ENCODE measurements around the gene TXNRD2.

TXNRD2 gene

DNA sequence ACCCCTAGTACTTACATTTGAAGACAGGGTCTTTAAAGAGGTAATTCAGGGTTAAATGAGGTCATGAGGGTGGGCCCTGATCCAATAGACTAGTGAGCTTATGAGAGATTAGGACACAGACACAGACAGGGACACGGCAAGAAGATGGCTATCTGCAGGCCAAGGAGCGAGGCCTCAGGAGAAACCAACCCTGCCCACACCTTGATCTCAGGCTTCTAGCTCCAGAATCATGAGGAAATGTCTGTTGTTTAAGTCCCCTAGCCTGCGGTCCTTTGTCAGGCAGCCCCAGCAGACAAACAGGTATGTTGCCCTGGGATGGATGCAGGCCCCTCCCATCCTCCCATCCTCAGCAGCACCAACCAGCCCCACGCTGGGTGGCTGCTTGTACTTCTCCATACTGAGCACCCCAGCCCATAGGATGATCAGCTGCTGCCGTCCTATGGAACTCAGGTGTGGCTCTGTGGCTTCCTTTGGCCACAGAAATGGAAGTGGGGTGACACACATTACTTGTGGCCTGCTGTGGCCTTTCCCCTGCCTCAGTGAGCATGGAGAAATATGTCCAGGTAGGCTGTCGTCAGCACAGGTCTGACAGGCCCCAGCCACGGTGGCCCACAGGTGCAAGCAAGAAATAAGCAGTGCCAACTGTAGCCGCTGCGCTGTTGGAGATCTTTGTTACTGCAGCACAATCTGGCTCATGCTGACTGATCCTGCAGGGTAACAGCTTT is 94.8 kb downstream of the TXNRD2 start:
- no peak for TF ChIP-seq CEBPB (IDR thresholded peaks at IDR 0.05)
- TF ChIP-seq EP300 (IDR thresholded peaks at IDR 0.05; ENCODE audit: borderline replicate concordance) = no peak
- TF ChIP-seq, protein P1, sequence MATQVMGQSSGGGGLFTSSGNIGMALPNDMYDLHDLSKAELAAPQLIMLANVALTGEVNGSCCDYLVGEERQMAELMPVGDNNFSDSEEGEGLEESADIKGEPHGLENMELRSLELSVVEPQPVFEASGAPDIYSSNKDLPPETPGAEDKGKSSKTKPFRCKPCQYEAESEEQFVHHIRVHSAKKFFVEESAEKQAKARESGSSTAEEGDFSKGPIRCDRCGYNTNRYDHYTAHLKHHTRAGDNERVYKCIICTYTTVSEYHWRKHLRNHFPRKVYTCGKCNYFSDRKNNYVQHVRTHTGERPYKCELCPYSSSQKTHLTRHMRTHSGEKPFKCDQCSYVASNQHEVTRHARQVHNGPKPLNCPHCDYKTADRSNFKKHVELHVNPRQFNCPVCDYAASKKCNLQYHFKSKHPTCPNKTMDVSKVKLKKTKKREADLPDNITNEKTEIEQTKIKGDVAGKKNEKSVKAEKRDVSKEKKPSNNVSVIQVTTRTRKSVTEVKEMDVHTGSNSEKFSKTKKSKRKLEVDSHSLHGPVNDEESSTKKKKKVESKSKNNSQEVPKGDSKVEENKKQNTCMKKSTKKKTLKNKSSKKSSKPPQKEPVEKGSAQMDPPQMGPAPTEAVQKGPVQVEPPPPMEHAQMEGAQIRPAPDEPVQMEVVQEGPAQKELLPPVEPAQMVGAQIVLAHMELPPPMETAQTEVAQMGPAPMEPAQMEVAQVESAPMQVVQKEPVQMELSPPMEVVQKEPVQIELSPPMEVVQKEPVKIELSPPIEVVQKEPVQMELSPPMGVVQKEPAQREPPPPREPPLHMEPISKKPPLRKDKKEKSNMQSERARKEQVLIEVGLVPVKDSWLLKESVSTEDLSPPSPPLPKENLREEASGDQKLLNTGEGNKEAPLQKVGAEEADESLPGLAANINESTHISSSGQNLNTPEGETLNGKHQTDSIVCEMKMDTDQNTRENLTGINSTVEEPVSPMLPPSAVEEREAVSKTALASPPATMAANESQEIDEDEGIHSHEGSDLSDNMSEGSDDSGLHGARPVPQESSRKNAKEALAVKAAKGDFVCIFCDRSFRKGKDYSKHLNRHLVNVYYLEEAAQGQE (IDR thresholded peaks at IDR 0.05; ENCODE audit: low read depth) = no peak
- no peak for TF ChIP-seq RAD21 (IDR thresholded peaks at IDR 0.05; ENCODE audit: low read depth)
- TF ChIP-seq TCF12 (IDR thresholded peaks at IDR 0.05; ENCODE audit: low read depth) = no peak
- TF ChIP-seq, protein P2, sequence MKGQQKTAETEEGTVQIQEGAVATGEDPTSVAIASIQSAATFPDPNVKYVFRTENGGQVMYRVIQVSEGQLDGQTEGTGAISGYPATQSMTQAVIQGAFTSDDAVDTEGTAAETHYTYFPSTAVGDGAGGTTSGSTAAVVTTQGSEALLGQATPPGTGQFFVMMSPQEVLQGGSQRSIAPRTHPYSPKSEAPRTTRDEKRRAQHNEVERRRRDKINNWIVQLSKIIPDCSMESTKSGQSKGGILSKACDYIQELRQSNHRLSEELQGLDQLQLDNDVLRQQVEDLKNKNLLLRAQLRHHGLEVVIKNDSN (IDR thresholded peaks at IDR 0.05) = no peak
- no peak for TF ChIP-seq NFIC (IDR thresholded peaks at IDR 0.05)
- TF ChIP-seq ZBTB7A (IDR thresholded peaks at IDR 0.05; ENCODE audit: low read depth) = no peak
- no peak for TF ChIP-seq YY1 (IDR thresholded peaks at IDR 0.05; ENCODE audit: low read depth)
- TF ChIP-seq TEAD4 (IDR thresholded peaks at IDR 0.05) = no peak
- TF ChIP-seq TAF1 (IDR thresholded peaks at IDR 0.05; ENCODE audit: low read depth) = no peak
- no peak for TF ChIP-seq EGR1 (IDR thresholded peaks at IDR 0.05)
- no peak for TF ChIP-seq FOXM1 (IDR thresholded peaks at IDR 0.05; ENCODE audit: borderline replicate concordance, low read depth)
- TF ChIP-seq, protein P3, sequence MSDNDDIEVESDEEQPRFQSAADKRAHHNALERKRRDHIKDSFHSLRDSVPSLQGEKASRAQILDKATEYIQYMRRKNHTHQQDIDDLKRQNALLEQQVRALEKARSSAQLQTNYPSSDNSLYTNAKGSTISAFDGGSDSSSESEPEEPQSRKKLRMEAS (IDR thresholded peaks at IDR 0.05) = no peak
- no peak for TF ChIP-seq CREB1 (IDR thresholded peaks at IDR 0.05; ENCODE audit: low read depth)

DNA sequence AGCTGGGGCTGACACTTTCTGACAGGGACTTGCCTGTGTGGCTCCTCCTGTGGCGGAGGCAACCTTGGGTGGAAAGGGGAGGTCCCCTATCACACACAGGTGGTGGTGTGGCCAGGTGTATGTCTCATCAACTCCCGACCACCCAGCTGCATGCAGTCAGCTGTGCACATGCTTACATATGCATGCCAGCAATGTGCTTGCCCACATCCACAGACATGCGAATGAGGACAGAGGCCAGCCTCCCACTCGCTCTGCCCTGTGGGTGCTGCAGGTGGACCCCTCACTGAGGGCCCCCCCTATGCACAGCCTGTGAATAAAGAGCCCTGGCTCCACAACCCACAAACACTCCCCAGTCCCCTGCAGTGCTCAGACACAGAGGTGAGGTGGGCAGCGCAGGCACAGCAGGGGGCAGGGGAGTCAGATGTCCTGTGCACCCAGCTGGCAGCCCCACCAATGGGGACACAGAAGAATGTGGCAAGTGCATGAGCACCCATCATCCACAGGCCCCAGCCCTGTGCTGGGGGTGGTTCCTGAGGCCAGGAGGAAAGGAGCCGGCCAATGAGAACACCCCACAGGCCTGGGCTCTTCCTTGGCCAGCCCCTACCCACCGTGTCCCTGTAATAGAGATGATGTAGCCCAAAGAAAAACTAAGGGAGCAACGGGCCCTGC is 96.4 kb downstream of the TXNRD2 start:
- TF ChIP-seq EP300 (IDR thresholded peaks at IDR 0.05; ENCODE audit: borderline replicate concordance) = no peak
- no peak for TF ChIP-seq TCF12 (IDR thresholded peaks at IDR 0.05; ENCODE audit: low read depth)
- no peak for TF ChIP-seq YY1 (IDR thresholded peaks at IDR 0.05; ENCODE audit: low read depth)
- no peak for TF ChIP-seq NFIC (IDR thresholded peaks at IDR 0.05)
- TF ChIP-seq, protein P1 (IDR thresholded peaks at IDR 0.05; ENCODE audit: low read depth) = no peak
- TF ChIP-seq, protein P3 (IDR thresholded peaks at IDR 0.05) = no peak
- TF ChIP-seq RAD21 (IDR thresholded peaks at IDR 0.05; ENCODE audit: low read depth) = no peak
- no peak for TF ChIP-seq FOXM1 (IDR thresholded peaks at IDR 0.05; ENCODE audit: borderline replicate concordance, low read depth)
- TF ChIP-seq CEBPB (IDR thresholded peaks at IDR 0.05) = no peak
- TF ChIP-seq ZBTB7A (IDR thresholded peaks at IDR 0.05; ENCODE audit: low read depth) = no peak; the same call in 1 of the 2 replicates
- no peak for TF ChIP-seq EGR1 (IDR thresholded peaks at IDR 0.05)
- TF ChIP-seq, protein P2 (IDR thresholded peaks at IDR 0.05) = no peak
- TF ChIP-seq CREB1 (IDR thresholded peaks at IDR 0.05; ENCODE audit: low read depth) = no peak
- no peak for TF ChIP-seq TEAD4 (IDR thresholded peaks at IDR 0.05)
- TF ChIP-seq TAF1 (IDR thresholded peaks at IDR 0.05; ENCODE audit: low read depth) = no peak

DNA sequence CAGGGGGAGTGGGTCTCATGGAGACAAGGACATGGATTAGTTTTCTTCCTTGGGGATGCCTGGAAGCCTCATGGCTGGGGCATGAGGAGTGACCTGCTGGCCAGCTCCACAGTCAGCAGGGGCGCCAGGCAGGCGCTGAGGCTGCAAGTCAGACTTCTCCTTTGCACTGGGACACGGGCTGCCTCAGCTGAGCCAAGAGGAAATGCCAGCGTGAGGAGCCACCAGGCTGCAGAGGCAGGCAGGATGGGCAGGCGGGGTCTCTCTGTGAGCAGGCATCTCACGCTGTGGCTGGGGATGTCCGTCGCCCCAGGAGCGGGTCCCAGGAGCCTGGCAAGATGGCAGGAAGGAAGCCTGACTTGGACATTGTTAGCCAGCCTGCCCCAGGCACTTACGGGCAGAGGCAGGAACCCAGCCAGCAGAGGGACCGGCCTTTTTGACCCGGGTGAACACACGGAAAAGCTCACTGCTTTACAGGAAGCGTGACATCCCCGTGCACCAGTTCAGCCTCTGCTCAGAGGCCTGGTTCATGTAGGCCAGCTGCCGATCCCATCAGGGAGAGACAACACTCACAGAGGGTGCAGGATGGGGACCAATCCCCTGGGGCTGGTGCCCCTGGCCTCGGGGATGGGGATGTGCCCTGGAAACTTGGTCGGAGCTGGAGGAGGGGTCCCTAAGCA is 97.1 kb downstream of the TXNRD2 start:
- TF ChIP-seq, protein P2 (IDR thresholded peaks at IDR 0.05) = no peak
- TF ChIP-seq CREB1 (IDR thresholded peaks at IDR 0.05; ENCODE audit: low read depth) (no peak), TCF12 (IDR thresholded peaks at IDR 0.05; ENCODE audit: low read depth) (no peak), EGR1 (IDR thresholded peaks at IDR 0.05) (no peak), YY1 (IDR thresholded peaks at IDR 0.05; ENCODE audit: low read depth) (no peak), ZBTB7A (IDR thresholded peaks at IDR 0.05; ENCODE audit: low read depth) (no peak), RAD21 (IDR thresholded peaks at IDR 0.05; ENCODE audit: low read depth) (no peak), TAF1 (IDR thresholded peaks at IDR 0.05; ENCODE audit: low read depth) (no peak), TEAD4 (IDR thresholded peaks at IDR 0.05) (no peak), CEBPB (IDR thresholded peaks at IDR 0.05) (no peak), FOXM1 (IDR thresholded peaks at IDR 0.05; ENCODE audit: borderline replicate concordance, low read depth) (no peak), NFIC (IDR thresholded peaks at IDR 0.05) (no peak)
- TF ChIP-seq, protein P1 (IDR thresholded peaks at IDR 0.05; ENCODE audit: low read depth) = no peak
- TF ChIP-seq, protein P3 (IDR thresholded peaks at IDR 0.05) = no peak

Data from Ishikawa (cell line).